Erythroblast (primary cell): ENCODE measurements around the gene MAP1S.

Experiments
- GATA1 ChIP-seq: IDR thresholded peaks from 2 replicates; pipeline ENCODE4 v1.6.1; 2011; ENCODE audit warnings: low read depth, mild to moderate bottlenecking, control low read depth, low read length, moderate library complexity
- POLR2A ChIP-seq: IDR thresholded peaks from 2 replicates; pipeline ENCODE4 v1.6.1; 2011; ENCODE audit warnings: mild to moderate bottlenecking, low read length

DNA sequence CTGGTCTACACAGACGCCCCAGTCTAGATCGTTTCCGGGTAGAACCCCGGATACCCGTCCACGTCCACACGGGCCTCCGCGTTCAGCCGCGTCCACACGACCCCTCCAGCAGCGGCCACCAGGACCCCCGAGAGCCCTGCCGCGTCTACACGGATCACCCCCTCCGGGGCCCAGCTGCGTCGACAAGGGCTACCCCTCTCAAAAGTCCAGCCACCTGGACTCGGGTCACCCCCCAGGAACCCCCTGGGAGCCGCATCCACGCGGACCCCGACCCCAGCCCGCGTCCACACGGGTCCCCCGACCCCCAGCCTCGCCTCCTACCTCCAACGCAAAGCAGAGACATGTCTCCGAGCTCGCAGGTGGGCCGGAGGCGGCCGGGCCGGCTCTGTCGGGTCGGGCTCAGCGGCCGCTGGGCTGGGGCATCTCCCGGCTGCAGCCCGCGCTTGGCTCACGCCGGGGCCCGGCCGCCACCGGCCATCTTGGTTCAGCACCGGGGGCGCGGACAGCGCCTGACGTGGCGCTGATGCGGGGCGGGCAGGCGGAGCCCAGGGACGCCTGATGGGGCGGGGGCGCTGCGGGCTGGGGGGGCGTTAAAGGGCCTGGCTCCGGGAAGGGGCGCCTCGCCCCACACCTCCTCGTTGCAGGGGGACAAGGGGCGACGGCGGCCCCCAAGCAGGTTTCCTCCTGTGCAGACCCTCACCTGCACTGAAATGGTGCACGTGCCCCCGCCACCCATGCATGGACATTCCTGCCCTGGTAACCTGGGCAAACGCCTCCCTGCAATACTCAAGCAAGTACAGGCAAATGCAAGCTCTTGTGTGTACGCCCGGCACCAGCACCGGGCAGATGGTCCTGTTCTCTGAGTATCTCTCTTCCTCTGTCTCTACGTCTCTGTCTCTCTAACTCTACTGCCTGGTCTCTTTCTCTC lies 31.2 kb upstream of the MAP1S start, which contains the start of gene UNC13A:
- no peak for TF ChIP-seq POLR2A
- TF ChIP-seq GATA1: no peak
